ENCODE results near the gene TMEM132D.

TMEM132D gene

DNA sequence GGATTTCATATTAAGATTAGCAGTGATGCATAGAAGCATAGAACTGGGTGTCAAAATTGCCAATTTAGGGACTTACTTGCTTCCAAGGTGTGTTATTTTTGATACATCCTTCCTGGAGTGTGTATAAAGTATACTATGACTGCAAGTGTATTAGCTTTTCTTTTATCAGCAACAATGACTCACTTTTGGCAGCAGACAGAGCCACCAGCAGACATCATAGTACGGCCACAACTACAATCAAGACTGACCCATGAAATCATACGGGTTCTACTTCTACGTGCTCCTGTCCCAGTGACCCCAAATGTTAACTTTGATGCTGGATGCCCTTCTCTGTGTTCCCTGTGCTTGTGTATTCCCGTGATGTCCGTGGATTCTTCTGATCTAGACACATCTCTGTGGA lies 443.9 kb downstream of the TMEM132D start:
- DNase-seq (ENCODE audit: low spot score in 2 of 2): no peak
- in situ Hi-C loops (cut with MboI; ENCODE audit: low sequenced_read_pairs): no loop called here
- no peaks in the 10 kb centered on the region for H3K36me3 ChIP-seq (replicated peaks)
- H3K9me3 ChIP-seq: no peaks in the 10 kb centered on the region; the same call in 1 of the 2 replicates
- no peak overlapping the region for H3K4me3 ChIP-seq
- no peaks in the 10 kb centered on the region for H3K4me1 ChIP-seq
- H3K27me3 ChIP-seq (ENCODE audit: low read depth): no peaks in the 10 kb centered on the region

DNA sequence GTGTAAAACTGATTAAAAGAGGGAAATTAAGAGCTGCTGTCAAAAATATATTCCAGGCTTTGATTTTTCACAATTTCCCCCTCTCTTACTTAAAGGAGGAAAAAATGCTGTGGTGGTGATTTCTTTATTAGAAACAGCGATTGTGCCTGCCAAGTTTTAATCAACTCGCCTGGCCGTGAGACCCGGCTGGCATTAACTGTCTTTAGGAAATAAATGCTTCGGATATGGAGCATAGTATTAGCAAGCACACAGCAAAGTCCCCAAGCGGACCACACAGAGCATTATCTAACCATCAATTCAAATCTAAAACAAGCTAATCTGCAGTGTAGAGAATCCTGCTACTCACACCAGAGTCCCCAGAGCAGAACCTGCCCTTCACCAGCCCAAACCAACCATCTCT lies 457.1 kb downstream of the TMEM132D start:
- in situ Hi-C loops (cut with MboI; ENCODE audit: low sequenced_read_pairs): no loop called here
- Histone ChIP-seq H3K9me3 (no peaks in the 10 kb centered on the region), H3K27me3 (ENCODE audit: low read depth) (no peaks in the 10 kb centered on the region), H3K4me3 (no peak overlapping the region), H3K4me1 (no peaks in the 10 kb centered on the region), H3K36me3 (replicated peaks) (no peaks in the 10 kb centered on the region)
- no peak for DNase-seq (ENCODE audit: low spot score in 2 of 2)

DNA sequence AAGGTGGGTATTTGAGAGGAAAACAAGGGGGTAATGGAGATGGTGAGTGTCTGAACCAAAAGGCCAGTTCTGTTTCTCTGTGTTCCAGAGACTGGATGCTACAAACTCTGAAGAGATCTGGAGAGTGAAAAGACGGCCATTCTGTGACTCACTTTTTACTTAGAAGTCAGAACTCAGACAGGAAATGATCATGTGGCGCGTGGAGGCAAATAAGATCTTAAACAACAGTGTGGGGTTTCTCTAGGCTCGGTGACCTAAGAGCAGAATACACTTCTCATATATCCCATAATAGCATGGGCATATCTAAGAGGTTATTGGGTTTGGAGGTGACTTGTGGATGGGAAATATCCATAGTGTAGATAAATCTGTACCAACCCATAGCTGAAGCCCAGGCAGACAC lies 463.5 kb downstream of the TMEM132D start:
- Histone ChIP-seq H3K36me3 (replicated peaks) (no peaks in the 10 kb centered on the region), H3K4me1 (no peaks in the 10 kb centered on the region), H3K27me3 (ENCODE audit: low read depth) (no peaks in the 10 kb centered on the region), H3K9me3 (no peaks in the 10 kb centered on the region; the same call in 1 of the 2 replicates), H3K4me3 (no peak overlapping the region)
- in situ Hi-C loops (cut with MboI; ENCODE audit: low sequenced_read_pairs): no loop called here
- DNase-seq (ENCODE audit: low spot score in 2 of 2): no peak

DNA sequence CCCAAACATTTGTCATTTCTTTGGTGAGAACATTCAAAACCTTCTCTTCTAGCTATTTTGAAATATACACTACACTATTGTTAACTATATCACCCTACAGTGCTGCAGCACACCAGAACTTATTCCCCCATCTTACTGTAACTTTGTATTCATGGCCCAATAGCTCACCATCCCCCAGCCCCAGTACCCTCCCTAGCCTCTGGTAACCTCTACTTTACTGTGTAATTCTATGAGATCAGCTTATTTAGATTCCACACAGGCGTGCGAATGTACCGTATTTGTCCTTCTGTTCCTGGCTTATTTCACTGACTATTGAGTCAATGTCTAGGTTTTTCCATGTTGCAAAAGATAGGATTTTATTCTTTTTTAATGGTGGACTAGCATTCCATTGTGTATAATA lies 469.0 kb downstream of the TMEM132D start:
- no peaks in the 10 kb centered on the region for H3K36me3 ChIP-seq (replicated peaks)
- in situ Hi-C loops (cut with MboI; ENCODE audit: low sequenced_read_pairs): no loop called here
- no peaks in the 10 kb centered on the region for H3K4me1 ChIP-seq
- no peak overlapping the region for H3K4me3 ChIP-seq
- no peak for DNase-seq (ENCODE audit: low spot score in 2 of 2)
- no peaks in the 10 kb centered on the region for H3K27me3 ChIP-seq (ENCODE audit: low read depth)
- no peaks in the 10 kb centered on the region; the same call in 1 of the 2 replicates for H3K9me3 ChIP-seq

DNA sequence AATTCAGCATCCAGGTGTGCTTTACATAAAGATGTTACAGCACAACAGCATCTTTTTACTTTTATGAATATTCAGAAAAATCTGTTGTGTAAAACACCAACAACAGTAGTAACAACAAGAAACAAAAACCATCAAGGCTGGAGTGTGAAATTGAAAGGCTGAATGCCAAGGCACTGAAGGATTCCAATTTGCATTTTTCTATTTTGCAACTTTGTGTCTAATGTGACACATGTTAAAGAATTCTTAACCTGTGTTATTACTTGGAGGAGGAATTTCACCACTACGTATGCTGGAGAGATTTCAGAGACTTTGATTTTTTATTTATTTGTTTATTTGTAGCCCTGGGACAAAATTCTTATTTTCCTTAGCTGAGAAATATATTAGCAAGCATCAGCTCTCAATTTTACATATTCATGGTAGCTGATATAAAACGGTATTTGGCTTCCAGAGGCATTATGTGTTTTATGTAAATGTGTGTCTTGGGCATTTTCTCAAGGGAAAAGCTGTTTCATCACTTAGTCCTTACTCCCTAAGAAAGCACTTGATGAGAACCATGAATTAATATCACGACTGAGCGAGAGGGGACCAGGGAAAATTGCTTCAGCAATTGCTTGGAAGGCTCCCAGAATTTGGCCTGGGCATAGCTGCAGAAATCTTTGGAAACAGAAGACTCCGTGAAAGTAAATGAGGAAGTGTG lies 475.4 kb downstream of the TMEM132D start:
- Histone ChIP-seq H3K27me3 (ENCODE audit: low read depth) (no peaks in the 10 kb centered on the region), H3K4me3 (no peak overlapping the region), H3K4me1 (no peaks in the 10 kb centered on the region), H3K36me3 (replicated peaks) (no peaks in the 10 kb centered on the region), H3K9me3 (no peaks in the 10 kb centered on the region)
- in situ Hi-C loops (cut with MboI; ENCODE audit: low sequenced_read_pairs): no loop called here
- DNase-seq (ENCODE audit: low spot score in 2 of 2): no peak

DNA sequence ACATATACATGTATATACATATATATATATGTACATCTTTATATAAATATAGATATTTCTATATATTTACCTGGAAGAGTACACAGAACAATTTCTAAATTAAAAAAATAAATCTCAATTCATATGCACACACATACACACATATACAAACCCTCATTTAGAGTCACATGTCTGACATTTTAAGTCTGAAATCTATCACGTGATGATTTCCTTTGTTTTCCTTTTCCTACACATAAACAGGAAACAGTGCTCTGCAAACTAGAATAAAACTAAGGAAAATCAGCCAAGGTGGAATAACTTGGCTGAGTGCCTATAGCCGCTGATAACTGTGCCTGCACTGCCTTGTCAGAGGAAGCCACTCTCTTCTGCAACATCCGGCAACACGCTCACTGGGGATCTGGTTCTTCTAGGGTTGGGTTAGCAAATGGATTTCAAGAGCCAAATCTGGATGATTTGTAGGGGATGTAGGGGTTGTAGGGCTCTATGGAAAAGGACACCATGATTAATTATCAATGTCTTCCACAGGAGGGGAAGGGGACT lies 480.7 kb downstream of the TMEM132D start:
- in situ Hi-C loops (cut with MboI; ENCODE audit: low sequenced_read_pairs): no loop called here
- Histone ChIP-seq H3K4me3 (no peak overlapping the region), H3K36me3 (replicated peaks) (no peaks in the 10 kb centered on the region), H3K27me3 (ENCODE audit: low read depth) (no peaks in the 10 kb centered on the region), H3K9me3 (no peaks in the 10 kb centered on the region), H3K4me1 (no peaks in the 10 kb centered on the region)
- no peak for DNase-seq (ENCODE audit: low spot score in 2 of 2)

DNA sequence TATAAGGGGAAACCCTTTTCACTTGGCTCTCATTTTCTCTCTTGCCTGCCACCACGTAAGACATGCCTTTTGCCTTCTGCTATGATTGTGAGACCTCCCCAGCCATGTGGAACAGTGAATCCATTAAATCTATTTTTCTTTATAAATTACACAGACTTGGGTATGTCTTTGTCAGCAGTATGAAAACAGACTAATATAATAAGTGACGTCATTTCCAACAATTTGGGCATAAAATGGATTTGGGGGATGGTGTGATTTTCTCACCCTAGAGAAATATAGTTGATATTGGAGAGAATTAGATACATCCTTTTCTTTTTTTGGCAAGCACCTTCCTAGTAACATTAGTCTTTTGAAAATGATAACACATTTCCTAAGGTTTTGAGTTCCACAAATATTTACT lies 490.5 kb downstream of the TMEM132D start:
- no peaks in the 10 kb centered on the region for H3K27me3 ChIP-seq (ENCODE audit: low read depth)
- in situ Hi-C loops (cut with MboI; ENCODE audit: low sequenced_read_pairs): no loop called here

DNA sequence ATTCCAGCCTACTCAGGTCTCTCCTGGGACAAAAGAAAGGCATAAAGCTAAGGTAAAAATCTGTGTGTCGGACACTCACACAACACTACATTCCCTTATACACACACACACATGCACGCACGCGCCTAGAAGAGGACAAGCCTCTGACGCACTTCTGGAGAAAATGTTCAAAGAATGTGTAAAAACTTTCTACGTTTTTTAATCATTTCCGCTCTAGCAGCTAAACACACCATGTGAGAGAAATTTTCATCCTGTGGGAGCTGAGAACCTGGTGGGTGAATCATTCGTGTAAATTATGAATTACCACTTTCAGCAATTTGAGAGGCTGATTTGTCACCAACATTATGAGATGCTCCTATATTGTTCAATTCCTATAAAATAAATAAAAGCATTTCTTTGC lies 494.5 kb downstream of the TMEM132D start:
- no peak overlapping the region for H3K4me3 ChIP-seq

More for the DNA sequence above, 490.5 kb downstream of the TMEM132D start:
- Histone ChIP-seq H3K36me3 (replicated peaks) (no peaks in the 10 kb centered on the region), H3K9me3 (no peaks in the 10 kb centered on the region; the same call in 1 of the 2 replicates), H3K4me1 (no peaks in the 10 kb centered on the region), H3K4me3 (no peak overlapping the region)
- no peak for DNase-seq (ENCODE audit: low spot score in 2 of 2)

DNA sequence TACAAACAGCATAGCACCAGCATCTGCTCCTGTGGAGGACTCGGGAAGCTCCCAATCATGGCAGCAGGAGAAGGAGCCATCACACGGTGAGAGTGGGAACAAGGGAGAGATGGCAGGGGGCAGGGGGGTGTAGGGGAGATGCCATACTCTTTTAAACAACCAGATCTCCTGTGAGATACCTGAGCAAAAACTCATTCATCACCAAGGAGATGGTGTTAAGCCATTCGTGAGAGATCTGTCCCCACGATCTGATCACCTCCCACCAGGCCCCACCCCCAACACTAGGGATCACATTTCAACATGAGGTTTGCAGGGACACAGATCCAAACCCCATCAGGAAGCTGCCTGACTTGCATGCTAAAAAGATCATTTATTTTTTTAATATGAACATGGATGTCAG lies 499.3 kb downstream of the TMEM132D start:
- Histone ChIP-seq H3K27me3 (ENCODE audit: low read depth) (no peaks in the 10 kb centered on the region), H3K9me3 (no peaks in the 10 kb centered on the region; the same call in 1 of the 2 replicates), H3K4me1 (no peaks in the 10 kb centered on the region), H3K4me3 (no peak overlapping the region), H3K36me3 (replicated peaks) (no peaks in the 10 kb centered on the region)
- no peak for DNase-seq (ENCODE audit: low spot score in 2 of 2)
- in situ Hi-C loops (cut with MboI; ENCODE audit: low sequenced_read_pairs): no loop called here

More for the DNA sequence above, 494.5 kb downstream of the TMEM132D start:
- Histone ChIP-seq H3K27me3 (ENCODE audit: low read depth) (no peaks in the 10 kb centered on the region), H3K36me3 (replicated peaks) (no peaks in the 10 kb centered on the region), H3K9me3 (no peaks in the 10 kb centered on the region; the same call in 1 of the 2 replicates), H3K4me1 (no peaks in the 10 kb centered on the region)
- no peak for DNase-seq (ENCODE audit: low spot score in 2 of 2)
- in situ Hi-C loops (cut with MboI; ENCODE audit: low sequenced_read_pairs): no loop called here

DNA sequence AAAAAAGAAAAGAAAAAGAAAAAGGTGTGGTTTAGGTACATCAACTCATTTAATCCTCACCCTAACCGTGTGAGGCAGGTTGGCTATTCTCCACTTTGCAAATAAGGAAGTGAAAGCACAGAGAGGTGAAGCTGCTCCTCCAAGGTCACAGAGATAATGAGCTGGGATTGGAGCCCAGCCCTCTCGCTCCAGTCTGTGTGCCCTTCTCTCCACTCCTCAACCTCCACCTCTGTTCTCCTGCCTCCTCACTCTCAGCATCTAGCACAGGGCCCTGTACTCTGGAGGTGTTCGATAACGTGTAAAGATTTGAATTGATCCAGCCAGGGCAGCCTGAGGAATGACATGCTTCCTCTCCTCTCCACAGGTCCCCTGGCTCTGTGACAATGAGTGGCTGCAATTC lies 502.3 kb downstream of the TMEM132D start:
- Histone ChIP-seq H3K4me3 (no peak overlapping the region), H3K4me1 (no peaks in the 10 kb centered on the region), H3K9me3 (no peaks in the 10 kb centered on the region; the same call in 1 of the 2 replicates), H3K27me3 (ENCODE audit: low read depth) (no peaks in the 10 kb centered on the region), H3K36me3 (replicated peaks) (no peaks in the 10 kb centered on the region)
- in situ Hi-C loops (cut with MboI; ENCODE audit: low sequenced_read_pairs): no loop called here
- no peak for DNase-seq (ENCODE audit: low spot score in 2 of 2)

DNA sequence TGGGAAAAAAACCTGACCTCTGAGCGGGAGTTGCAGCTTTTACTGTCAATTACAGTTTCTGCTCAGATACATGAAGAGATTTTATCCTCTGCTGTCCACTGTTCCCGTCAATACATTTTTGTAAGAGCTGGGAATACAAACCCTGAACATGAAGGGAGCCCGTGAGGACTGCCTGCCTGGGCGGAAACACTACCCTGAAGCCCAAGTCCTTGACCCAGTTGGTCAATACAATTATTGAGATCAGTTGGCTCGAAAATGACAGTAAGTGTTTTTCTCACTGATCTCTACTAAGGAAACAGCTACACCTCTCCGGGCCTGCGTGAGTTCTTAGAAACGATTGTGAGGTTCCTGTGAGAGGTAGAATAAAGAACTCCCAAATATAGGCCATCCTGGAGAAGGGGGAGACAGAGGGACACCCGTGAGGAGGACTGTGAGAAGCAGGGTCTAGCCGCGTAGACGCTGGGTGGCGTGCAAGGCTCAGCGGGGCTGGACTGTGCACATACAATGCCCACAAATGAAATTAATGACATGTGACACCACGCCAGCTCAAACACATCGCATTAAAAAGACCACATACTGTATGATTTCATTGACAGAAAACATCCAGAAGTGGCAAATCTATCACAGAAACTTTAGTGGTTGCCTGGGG lies 509.5 kb downstream of the TMEM132D start:
- in situ Hi-C loops (cut with MboI; ENCODE audit: low sequenced_read_pairs): no loop called here
- no peak for DNase-seq (ENCODE audit: low spot score in 2 of 2)
- H3K9me3 ChIP-seq: no peaks in the 10 kb centered on the region
- no peaks in the 10 kb centered on the region for H3K36me3 ChIP-seq (replicated peaks)
- no peaks in the 10 kb centered on the region for H3K4me1 ChIP-seq
- no peak overlapping the region for H3K4me3 ChIP-seq
- H3K27me3 ChIP-seq (ENCODE audit: low read depth): no peaks in the 10 kb centered on the region

DNA sequence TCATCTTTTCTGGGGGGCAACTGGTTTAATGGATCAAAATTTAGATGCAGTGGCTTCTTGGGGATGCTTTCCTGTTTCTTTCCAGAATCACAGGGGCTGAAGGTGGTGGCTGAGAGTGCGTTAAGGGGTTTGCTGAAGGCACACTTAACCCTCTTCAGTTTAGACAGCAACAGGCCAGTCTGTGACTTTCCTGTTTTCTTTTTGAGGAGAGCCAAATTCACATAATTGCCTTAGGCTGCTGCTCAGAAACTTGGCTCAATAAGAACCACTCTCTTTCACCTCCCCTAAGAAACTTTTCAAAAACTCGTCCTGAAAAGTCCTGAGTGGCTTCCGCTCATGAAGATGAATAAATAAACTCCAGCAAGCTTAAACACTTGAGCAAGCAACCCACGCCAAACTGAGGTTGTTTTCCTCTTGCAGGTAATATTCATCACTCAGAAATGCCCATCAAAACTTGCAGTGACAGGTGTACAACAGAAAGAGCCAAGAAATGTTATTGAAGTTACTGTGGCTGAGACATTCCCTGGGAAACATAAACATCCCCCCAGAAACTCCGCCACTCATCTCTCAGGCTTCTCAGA lies 510.4 kb downstream of the TMEM132D start:
- no peak for DNase-seq (ENCODE audit: low spot score in 2 of 2)
- Histone ChIP-seq H3K9me3 (no peaks in the 10 kb centered on the region), H3K4me1 (no peaks in the 10 kb centered on the region), H3K36me3 (replicated peaks) (no peaks in the 10 kb centered on the region), H3K27me3 (ENCODE audit: low read depth) (no peaks in the 10 kb centered on the region), H3K4me3 (no peak overlapping the region)
- in situ Hi-C loops (cut with MboI; ENCODE audit: low sequenced_read_pairs): no loop called here

DNA sequence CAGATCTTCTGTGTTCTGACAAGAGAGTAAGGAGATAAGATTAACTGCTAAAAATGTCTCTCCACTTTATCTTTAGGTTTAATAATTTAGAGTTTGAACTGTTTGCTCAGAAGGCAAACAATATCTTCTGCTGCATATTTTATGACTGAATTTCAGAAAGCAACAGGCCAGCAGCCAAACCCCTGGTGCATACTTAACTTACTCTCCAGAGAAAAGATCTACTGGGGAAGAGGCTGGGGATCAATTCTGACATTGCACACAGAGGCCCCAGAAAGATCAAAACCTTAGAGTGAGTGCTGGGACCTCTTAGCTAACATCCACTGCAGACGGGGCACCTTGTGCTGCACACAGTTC lies 518.2 kb downstream of the TMEM132D start:
- no peaks in the 10 kb centered on the region for H3K36me3 ChIP-seq (replicated peaks)
- no peaks in the 10 kb centered on the region for H3K27me3 ChIP-seq (ENCODE audit: low read depth)
- H3K4me3 ChIP-seq: no peak overlapping the region
- no peak for DNase-seq (ENCODE audit: low spot score in 2 of 2)
- no peaks in the 10 kb centered on the region for H3K4me1 ChIP-seq
- in situ Hi-C loops (cut with MboI; ENCODE audit: low sequenced_read_pairs): no loop called here
- no peaks in the 10 kb centered on the region for H3K9me3 ChIP-seq

DNA sequence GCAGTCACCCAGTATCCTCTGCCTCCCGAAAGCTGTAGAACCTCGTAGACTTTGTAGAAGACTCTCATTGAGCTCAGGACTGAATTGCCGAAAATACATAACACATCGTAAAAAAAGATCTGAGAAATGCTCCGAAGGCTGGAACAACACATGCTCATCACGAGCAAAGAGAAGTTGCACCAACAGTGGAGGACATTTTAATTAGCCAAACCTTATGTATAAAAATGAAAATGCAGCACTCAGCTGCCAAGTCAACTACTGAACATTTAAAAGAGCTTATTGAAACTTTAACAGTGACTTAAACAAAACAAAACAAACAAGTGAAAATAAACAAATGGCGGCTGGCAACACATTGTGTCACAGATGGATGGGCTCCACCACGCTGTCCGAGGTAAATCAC lies 519.9 kb downstream of the TMEM132D start:
- no peaks in the 10 kb centered on the region for H3K9me3 ChIP-seq
- no peak overlapping the region for H3K4me3 ChIP-seq
- H3K4me1 ChIP-seq: no peaks in the 10 kb centered on the region
- DNase-seq (ENCODE audit: low spot score in 2 of 2): no peak
- in situ Hi-C loops (cut with MboI; ENCODE audit: low sequenced_read_pairs): no loop called here
- H3K27me3 ChIP-seq (ENCODE audit: low read depth): no peaks in the 10 kb centered on the region
- no peaks in the 10 kb centered on the region for H3K36me3 ChIP-seq (replicated peaks)

Data from HAP-1 (cell line).